NCI-H748 treated with DMSO at 0.1 percent for 48 hours (cell line): ENCODE measurements around the gene PRDM7.

Experiments
- DNase-seq: peaks from one replicate; lab custom pipeline; 2025; lab: John Stamatoyannopoulos, UW

The PRDM7 gene

DNA sequence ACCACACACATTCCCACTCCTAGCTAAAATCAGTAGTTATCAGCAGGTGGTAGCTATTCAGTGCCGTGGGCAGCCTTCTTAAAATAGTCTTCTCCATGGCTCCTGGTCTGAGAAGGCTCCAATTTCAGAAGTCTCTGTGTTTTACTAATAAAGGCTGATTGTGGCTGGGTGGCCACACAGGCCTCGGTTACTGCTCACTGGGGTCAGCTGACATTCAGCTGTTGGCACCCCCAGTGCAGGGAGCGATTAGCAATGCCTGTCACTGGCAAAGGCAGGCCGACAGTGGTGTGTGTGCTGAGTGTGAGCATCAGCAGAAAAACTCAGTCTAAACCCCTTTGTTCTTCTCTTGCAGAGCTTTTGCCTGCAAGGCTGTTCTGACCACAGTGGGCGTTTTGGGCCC lies 41.2 kb downstream of the PRDM7 start:
- no peak for DNase-seq

- no peak for DNase-seq
Observed at GRCh38 chr16:90034504-90034903, 42.6 kb downstream of the PRDM7 start.

- no peak for DNase-seq
Observed at GRCh38 chr16:90033387-90033786, 43.7 kb downstream of the PRDM7 start.

DNA sequence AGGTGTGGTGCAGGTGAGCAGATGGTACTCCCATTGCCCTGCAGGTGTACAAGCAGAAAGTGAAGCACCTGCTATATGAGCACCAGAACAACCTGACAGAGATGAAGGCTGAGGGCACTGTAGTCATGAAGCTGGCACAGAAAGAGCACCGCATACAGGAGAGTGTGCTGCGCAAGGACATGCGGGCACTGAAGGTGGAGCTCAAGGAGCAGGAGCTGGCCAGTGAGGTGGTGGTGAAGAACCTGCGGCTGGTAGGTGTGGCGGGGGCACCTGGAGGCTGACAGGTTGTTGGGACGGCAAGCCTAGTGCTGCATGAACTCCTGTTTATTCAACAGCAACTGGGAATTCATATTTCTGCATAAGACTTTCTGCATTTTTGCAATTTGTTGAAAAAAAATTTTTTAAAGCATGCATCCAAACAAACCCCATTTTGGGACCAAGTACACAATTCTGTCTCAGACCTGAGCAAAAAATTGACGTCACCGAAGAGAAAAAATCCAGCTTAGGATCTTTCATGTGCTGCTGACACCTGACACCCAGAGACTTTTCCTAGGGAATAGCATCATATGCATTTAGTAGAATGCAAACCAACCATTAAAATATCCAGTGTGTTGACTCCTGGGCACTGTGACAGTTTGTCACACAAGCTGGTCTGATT lies 44.3 kb downstream of the PRDM7 start:
- DNase-seq = no peak

DNA sequence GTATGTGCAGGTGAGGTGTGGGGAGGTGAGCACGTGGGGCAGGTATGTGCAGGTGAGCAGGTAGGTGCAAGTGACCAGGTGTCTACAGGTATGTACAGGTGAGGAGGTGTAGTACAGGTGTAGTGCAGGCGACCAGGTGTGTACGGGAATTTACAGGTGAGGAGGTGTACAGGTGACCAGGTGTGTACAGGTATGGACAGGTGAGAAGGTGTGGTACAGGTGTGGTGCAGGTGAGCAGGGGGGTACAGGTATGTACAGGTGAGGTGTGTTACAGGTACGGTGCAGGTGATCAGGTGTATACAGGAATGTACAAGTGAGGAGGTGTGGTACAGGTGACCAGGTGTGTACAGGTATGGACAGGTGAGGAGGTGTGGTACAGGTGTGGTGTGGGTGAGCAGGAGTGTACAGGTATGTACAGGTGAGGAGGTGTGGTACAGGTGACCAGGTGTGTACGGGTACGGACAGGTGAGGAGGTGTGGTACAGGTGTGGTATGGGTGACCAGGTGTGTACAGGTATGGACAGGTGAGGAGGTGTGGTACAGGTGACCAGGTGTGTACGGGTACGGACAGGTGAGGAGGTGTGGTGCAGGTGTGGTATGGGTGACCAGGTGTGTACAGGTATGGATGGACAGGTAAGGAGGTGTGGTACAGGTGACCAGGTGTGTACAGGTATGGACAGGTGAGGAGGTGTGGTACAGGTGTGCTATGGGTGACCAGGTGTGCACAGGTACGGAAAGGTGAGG lies 45.0 kb downstream of the PRDM7 start:
- DNase-seq = no peak

DNA sequence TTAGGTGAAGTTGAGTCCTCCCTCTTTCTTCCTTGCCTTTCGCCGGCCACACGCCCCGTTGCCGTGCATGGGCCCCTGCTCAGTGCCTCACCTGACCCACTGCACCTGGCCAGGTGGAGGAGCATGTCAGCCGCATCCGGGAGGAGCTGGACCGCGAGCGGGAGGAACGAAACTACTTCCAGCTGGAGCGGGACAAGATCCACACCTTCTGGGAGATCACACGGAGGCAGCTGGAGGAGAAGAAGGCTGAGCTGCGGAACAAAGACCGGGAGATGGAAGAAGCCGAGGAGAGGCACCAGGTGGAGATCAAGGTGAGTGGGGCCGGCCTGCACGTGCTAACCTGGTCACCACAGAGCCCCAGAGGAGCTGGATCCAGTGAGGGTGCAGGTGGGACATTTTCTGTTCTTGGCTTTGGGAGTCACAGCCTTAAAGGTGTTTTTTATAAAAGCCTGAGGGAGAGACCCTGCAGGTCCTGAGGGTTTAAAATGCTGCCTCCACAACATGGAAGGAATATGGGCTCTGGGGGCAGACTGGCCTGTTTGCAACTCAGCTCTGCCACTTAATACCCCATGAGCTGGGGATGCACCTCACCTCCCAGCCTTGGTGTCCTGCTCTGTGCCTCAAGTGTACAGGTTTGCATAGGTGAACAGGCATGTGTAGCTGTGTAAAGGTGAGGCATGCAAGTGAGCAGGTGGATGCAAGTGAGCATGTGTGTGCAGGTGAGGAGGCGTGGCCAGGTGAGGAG lies 45.8 kb downstream of the PRDM7 start:
- DNase-seq = no peak

DNA sequence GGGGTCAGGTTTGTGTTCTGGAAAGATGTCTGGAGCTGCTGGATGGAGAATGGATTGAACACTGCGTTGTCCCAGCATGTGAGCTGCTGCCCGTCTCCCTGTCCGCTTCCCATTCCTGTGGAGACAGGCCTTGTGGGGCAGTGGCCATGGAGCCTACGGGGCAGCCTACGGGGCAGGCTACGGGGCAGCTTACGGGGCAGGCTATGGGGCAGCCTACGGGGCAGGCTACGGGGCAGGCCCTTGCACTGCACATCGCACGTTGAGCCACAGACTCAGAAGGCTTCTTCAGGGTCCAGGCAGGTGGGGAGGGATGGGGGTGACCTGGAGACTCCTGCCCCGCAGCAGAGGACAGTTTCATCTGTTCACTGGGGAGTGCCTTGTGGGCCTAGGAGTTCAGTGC lies 48.1 kb downstream of the PRDM7 start:
- DNase-seq = no peak

- DNase-seq = no peak
Observed at GRCh38 chr16:90027611-90028010, 49.5 kb downstream of the PRDM7 start.

DNA sequence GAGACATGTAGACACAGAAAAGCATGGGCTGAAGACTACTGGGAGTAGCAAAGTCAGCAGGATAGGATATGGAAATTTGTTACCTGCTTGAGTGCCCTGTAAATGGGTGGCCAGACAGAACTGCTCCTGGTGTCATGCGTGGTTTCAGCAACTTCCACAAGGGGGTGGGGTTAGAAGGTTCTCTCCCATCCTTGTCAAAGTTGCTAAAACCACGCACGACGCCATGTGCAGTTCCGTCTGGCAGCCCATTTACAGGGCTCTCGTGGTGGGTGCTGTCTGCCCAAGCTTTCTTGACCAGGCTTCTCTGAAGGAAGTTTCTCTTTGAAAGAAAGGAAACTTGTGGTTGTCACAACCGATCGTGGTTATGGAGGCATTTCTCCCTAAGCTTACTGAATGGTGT lies 51.0 kb downstream of the PRDM7 start:
- DNase-seq = no peak

DNA sequence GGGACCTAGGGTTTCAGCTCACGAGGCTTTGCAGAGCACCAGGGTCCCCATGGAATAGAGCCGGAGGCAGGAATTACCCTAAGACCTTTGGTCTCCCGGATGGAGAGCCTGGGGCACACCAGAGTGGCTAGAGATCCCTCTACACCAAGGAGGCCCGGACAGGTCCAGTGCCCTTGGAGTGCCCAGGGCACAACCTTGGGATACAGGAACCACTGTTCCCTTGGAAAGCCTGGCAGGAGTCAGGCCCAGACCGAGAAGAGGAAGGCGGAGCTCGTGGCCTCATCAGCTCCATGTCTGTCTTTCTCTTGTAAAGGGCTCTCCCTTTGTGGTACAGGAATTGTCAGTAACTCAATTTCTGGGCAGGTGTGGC lies 54.1 kb downstream of the PRDM7 start:
- no peak for DNase-seq

- peak; percentile 48 for DNase-seq
Observed at GRCh38 chr16:90022209-90023077, 54.7 kb downstream of the PRDM7 start.

DNA sequence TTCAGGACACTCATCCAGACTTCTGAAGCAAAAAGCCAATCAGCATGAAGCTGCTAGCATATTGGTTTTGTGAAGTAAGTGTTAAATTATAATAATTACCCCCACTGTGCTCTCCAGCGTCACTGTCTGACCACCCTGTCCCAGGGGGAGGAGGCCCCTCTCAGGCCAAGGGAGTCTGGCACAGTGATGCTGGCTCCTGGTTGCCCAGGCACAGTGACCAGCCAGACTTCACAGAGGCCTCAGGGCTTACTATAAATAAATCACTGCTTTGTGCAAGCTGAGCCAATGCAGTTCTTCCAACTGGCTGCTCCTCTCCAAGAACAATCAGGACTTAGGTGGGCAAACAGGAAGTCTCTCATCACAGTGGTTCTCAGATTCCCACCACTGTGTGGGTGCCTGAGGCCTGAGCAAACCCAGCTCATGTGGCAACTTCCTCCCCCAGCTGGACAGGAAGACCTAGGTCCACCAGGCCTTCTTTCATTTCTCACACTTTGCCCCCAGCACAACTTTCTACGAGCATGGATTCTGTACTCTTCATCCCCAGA lies 56.2 kb downstream of the PRDM7 start:
- DNase-seq = no peak

GRCh38 chr16:90020260-90020837 lies 56.8 kb downstream of the PRDM7 start:
- DNase-seq = no peak

- DNase-seq = peak; percentile 31
Observed at GRCh38 chr16:90019543-90020259, 57.4 kb downstream of the PRDM7 start.

DNA sequence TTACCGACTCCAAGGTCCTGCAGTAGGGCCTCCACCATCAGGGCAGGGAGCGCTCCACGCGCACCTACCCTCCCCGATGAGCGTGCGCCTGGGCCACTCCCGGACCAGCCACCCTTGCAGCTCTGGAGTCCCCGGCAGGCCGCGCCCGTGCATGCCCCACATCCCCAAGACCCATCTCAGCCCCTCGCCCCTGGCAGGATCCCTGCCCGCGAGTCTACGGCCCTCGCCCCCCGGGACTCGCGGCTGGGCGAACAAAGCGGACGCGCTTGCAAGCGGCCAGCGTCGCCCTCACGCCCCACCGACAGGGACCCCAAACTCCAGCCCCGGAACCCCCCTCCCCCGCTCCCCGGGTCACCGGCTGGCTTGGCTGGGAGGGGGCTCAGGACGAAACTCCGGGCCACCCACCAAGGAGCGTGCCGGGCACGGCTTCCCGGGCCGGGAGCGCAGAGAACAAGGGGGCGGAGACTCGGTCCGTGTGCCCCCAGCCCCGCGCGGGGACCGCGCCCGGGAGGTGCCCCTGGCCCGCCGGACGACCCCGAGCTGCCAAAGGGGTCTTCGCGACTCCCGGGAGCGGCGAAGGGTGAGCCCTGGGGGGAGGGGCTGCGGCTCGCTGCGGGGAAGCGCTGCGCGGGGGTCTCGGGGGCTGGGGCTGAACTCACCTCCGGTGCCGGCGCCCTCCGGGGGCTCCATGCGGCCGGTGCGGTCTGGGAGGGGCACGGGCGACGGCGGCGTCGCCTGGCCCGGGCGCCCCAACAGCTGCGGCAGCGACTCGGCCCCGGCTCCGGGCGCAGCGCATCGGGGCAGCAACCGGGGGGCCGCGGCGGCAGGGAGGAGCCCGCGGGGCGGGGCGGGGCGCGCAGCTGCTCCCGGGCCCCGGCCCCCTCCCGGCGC lies 58.2 kb downstream of the PRDM7 start, which contains the start of gene DBNDD1:
Gene DBNDD1 (minus strand): TSS at position 805 of the 891 bp plus-strand sequence. CDS start 115 bp downstream, at position 690.
- DNase-seq = no peak

GRCh38 chr16:90018297-90018651 lies 58.9 kb downstream of the PRDM7 start:
- DNase-seq = no peak

DNA sequence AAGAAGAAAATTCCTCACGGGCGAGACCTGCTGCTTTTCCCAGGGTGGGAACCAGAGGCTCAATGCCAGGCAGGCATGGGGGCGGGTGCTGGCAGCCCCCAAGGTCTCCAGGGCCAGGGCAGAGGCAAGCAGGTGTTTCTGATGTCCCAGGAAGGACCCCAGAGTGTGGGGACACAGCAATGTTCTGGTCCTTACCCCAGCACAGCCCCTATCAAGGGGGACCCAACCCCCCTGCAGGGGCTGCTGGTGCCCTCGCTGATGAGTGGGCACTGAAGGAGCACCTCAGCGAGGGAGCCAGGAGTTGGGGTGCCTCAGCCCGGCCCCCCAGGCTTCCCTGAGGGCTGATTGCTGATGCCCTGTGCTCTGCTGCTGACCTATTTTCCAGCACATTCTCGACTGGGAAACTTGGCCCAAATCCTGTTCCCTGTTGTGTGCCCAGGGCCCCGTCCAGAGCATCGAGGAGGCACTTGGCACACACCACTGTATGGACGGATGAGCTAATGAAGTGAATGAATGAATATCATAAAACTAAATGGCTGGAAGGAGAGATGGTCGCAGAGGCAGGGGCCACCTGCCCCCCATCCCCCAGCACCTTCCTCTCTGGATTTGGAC lies 60.7 kb downstream of the PRDM7 start:
- no peak for DNase-seq

- no peak for DNase-seq
Observed at GRCh38 chr16:90015586-90016338, 61.4 kb downstream of the PRDM7 start.
